Glutamatergic neuron (in vitro differentiated cells): ENCODE measurements around the gene NEURL4. TPM values are rescaled to one million over a fixed set of nuclear protein-coding genes. Genes with fewer than 3 reads are reported as not detected.
"Not testable (repeated sequence)": the region's sequence is repeated elsewhere in the genome, so short reads cannot be mapped to it uniquely, and the experiment has no call there.

ENCODE experiments used
- DNase-seq: peaks from one replicate; pipeline ENCODE4 v3.0.0; 2022
- H3K27ac Mint-ChIP-seq: one replicate; pipeline ENCODE4 v1.8.0; 2020; ENCODE audit warnings: mild to moderate bottlenecking, mixed read lengths, inconsistent platforms; ENCODE audit not compliant: unreplicated experiment
- H3K27me3 Mint-ChIP-seq: one replicate; pipeline ENCODE4 v1.8.0; 2020; ENCODE audit warnings: mild to moderate bottlenecking, moderate library complexity, mixed read lengths, inconsistent platforms; ENCODE audit not compliant: unreplicated experiment
- H3K36me3 Mint-ChIP-seq: one replicate; pipeline ENCODE4 v1.8.0; 2020; ENCODE audit warnings: mild to moderate bottlenecking, mixed read lengths, inconsistent platforms; ENCODE audit not compliant: unreplicated experiment
- H3K4me1 Mint-ChIP-seq: one replicate; pipeline ENCODE4 v1.8.0; 2020; ENCODE audit warnings: mild to moderate bottlenecking, low read depth, mixed read lengths, inconsistent platforms; ENCODE audit not compliant: unreplicated experiment
- H3K4me3 Mint-ChIP-seq: one replicate; pipeline ENCODE4 v1.8.0; 2020; ENCODE audit warnings: mild to moderate bottlenecking, mixed read lengths, inconsistent platforms; ENCODE audit not compliant: unreplicated experiment
- H3K9me3 Mint-ChIP-seq: one replicate; pipeline ENCODE4 v1.8.0; 2020; ENCODE audit warnings: mild to moderate bottlenecking, moderate library complexity, mixed read lengths, inconsistent platforms; ENCODE audit not compliant: unreplicated experiment
- long read RNA-seq: library from polyadenylated mRNA; unstranded; transcript quantifications from one replicate; pipeline ENCODE4 v2.0.0, GENCODE V29; 2020; ENCODE audit not compliant: unreplicated experiment
- total RNA-seq: library from RNA; stranded (reverse); fragmentation: NEBNext Ultra II Directional; extraction: Animal tissue kit (Norgen Biotek cat#: 25700); gene quantifications from one replicate; pipeline ENCODE4 v1.2.1, GENCODE V29; 2021; ENCODE audit not compliant: unreplicated experiment
- TF ChIP-seq, protein P1 (sequence below): fragments of 200-600 bp; sonication (generic); IDR thresholded peaks from one replicate; pipeline ENCODE4 v1.5.0; 2021; ENCODE audit not compliant: partially characterized antibody, unreplicated experiment

The NEURL4 gene
- total RNA-seq, result 97.6 TPM
- long read RNA-seq, partial matches to known transcripts, result 2 of 2 reads
- long read RNA-seq, other reads (novel, unspliced or antisense), result 0 of 2 reads

DNA sequence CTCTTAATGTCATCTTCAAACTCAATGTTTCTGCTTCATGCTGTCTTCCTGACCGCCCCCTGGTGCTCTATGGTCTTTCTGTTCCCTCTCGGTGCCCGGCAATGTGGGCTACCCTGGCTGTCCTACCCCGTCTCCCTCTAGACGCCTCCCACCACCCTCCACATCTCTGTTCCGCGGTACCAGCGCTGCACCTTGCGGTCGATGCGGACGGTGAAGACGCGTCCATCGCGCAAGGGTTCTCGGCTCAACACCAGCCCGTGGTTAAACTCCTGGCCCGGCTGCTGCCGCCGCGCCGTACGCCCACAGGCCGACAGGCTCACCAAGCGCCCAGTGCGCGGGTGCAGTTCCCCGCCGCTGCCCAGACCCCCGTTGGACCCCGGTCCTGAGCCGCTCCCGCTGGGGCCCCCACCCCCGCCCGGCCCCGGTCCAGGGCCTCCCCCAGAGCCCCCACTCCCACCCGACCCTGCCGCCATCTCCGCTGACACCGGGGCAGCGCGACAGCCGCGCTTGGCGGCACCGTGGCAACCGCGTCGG lies at the start of gene NEURL4:
NEURL4 (minus strand) TSS at position 496 of the 534 bp plus-strand sequence; CDS start at position 473, 23 bp downstream.
- H3K27ac Mint-ChIP-seq, result peak within 1 kb of the TSS; percentile 90
- TF ChIP-seq, protein P1, sequence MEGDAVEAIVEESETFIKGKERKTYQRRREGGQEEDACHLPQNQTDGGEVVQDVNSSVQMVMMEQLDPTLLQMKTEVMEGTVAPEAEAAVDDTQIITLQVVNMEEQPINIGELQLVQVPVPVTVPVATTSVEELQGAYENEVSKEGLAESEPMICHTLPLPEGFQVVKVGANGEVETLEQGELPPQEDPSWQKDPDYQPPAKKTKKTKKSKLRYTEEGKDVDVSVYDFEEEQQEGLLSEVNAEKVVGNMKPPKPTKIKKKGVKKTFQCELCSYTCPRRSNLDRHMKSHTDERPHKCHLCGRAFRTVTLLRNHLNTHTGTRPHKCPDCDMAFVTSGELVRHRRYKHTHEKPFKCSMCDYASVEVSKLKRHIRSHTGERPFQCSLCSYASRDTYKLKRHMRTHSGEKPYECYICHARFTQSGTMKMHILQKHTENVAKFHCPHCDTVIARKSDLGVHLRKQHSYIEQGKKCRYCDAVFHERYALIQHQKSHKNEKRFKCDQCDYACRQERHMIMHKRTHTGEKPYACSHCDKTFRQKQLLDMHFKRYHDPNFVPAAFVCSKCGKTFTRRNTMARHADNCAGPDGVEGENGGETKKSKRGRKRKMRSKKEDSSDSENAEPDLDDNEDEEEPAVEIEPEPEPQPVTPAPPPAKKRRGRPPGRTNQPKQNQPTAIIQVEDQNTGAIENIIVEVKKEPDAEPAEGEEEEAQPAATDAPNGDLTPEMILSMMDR, result no peak

DNA sequence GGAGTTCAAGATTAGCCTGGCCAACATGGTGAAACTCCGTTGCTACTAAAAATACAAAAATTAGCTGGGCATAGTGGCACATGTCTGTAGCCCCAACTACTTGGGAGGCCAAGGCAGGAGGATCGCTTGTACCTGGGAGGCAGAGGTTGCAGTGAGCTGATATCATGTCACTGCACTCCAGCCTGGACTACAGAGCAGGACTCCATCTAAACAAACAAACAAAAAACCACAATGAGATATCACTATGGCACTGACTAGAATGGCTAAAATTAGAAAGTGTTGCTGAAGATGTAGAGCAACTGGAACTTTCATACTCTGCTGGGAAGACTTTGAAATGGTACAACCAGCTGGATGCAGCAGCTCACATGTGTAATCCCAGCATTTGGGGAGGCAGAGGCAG lies 45.2 kb upstream of the NEURL4 start:
- Mint-ChIP-seq H3K9me3 (peaks cover 4% of the 10 kb centered on the region), H3K27me3 (peaks cover under 1% of the 10 kb centered on the region), H3K36me3 (peaks cover 5% of the 10 kb centered on the region), H3K4me1 (no peaks in the 10 kb centered on the region), H3K4me3 (no peak overlapping the region), H3K27ac (no peak overlapping the region)
- no peak for DNase-seq
- TF ChIP-seq, protein P1, result no peak

More for the DNA sequence above, at the start of gene NEURL4:
- Mint-ChIP-seq H3K4me3 (peak within 1 kb of the TSS; percentile 97), H3K36me3 (no peaks in the 10 kb centered on the region), H3K27me3 (peaks cover 2% of the 10 kb centered on the region), H3K9me3 (peaks cover 5% of the 10 kb centered on the region), H3K4me1 (peaks cover 8% of the 10 kb centered on the region)
- no peak for DNase-seq

DNA sequence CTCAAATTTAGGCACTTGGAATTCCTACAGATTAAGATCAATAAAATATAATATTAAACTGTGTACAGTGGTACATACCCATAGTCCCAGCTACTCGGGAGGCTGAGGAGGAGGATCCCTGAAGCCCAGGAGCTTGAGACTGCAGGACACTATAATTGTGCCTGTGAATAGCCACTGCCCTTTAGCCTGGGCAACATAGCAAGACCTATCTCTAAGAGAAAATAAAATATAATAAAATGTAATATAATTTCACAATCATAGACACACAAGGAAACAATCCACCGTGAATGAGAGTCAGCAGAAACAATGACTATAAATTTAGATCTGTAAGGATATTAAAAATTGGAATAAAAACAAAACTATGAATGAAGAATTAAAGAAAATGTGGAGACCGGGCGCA lies 41.7 kb upstream of the NEURL4 start:
- peaks cover 1% of the 10 kb centered on the region for H3K27me3 Mint-ChIP-seq
- no peaks in the 10 kb centered on the region for H3K4me1 Mint-ChIP-seq
- no peak overlapping the region for H3K27ac Mint-ChIP-seq
- H3K9me3 Mint-ChIP-seq, result no peaks in the 10 kb centered on the region
- no peak overlapping the region for H3K4me3 Mint-ChIP-seq
- H3K36me3 Mint-ChIP-seq, result no peaks in the 10 kb centered on the region
- DNase-seq, result no peak
- TF ChIP-seq, protein P1, result no peak

DNA sequence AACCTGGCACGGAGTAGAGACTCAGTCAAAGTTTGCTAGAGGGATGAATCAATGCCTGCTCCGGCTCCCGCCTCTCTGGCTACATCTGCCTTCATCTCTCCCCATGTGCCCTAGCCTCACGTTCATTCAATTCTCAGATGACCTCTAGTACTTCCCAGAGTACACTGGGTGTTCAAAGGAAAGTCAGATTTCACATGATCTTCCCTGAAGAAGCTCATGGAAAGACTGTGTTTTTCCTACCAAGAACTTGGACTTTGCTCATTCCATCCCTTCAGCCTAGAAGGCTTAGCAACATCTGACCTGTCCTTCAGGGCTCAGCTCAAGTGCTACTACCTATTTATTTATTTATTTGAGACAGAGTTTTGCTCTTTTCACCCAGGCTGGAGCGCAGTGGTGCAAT lies 40.7 kb upstream of the NEURL4 start:
- Mint-ChIP-seq H3K36me3 (peaks cover 3% of the 10 kb centered on the region), H3K4me1 (no peaks in the 10 kb centered on the region), H3K27ac (no peak overlapping the region), H3K4me3 (no peak overlapping the region), H3K27me3 (peaks cover 1% of the 10 kb centered on the region), H3K9me3 (peaks cover 3% of the 10 kb centered on the region)
- TF ChIP-seq, protein P1, result no peak
- no peak for DNase-seq

DNA sequence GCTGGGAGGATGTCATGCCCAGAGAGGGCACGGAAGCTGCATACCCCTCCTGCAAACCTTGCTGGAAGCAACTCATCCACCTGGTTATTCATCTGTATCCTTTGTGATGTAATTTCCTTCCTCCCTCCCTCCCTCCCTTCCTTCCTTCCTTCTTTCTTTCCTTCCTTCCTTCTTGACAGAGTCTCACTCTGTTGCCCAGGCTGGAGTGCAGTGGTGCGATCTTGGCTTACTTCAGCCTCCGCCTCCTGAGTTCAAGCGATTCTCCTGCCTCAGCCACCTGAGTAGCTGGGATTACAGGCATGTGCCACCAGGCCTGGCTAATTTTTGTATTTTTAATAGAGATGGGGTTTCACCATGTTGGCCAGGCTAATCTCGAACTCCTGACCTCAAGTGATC lies 39.5 kb upstream of the NEURL4 start:
- not testable (repeated sequence) for H3K27me3 Mint-ChIP-seq, H3K36me3 Mint-ChIP-seq, H3K4me1 Mint-ChIP-seq, DNase-seq, H3K9me3 Mint-ChIP-seq, H3K4me3 Mint-ChIP-seq, H3K27ac Mint-ChIP-seq
